Vagina (tissue), 2 donors: ENCODE results near the gene KCNIP4.

ENCODE experiments used
- CTCF ChIP-seq, 3 experiments: fragments of 450-650 bp in 2 of 3; fragments of 200-600 bp in 1 of 3; sonication (generic) in 1 of 3; IDR thresholded peaks; one replicate each; pipeline ENCODE4 v1.5.1; 2017 to 2019; ENCODE audit warnings: antibody characterized with exemption in 3 of 3, mild to moderate bottlenecking in 2 of 3, moderate library complexity in 2 of 3
- POLR2A ChIP-seq, 2 donors: fragments of 450-650 bp; IDR thresholded peaks; one replicate each; pipeline ENCODE4 v1.6.1; 2017; ENCODE audit warnings: antibody characterized with exemption in 2 of 2, mild to moderate bottlenecking in 2 of 2, moderate library complexity in 2 of 2
- POLR2AphosphoS5 ChIP-seq, 2 donors: sonication (generic); formaldehyde crosslinking; IDR thresholded peaks; one replicate each; pipeline ENCODE4 v1.9.0; 2017; ENCODE audit warnings: antibody characterized with exemption in 2 of 2, mild to moderate bottlenecking in 2 of 2, low read depth in 1 of 2; ENCODE audit not compliant: insufficient read depth in 1 of 2

DNA sequence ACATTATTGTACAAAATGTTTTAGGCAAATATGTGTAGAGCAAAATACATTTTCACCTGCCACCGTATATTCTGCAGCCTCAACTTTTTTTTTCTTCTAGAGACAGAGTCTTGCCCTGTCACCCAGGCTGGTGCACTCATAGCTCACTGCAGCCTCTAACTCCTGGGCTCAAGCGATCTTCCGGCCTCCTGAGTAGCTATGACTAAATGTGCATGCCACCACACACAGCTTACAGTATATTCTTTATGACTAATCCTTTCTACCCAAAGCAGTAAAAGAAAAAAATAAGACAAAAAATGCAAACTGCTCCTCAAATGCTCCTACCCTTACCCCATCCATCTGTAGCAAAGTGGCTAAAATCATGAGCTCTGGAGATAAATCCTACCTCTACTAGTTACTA is 426.3 kb downstream of the KCNIP4 start:
- TF ChIP-seq CTCF (IDR thresholded peaks at IDR 0.05) (no peak), POLR2A (IDR thresholded peaks at IDR 0.05) (no peak), POLR2AphosphoS5 (IDR thresholded peaks at IDR 0.05; ENCODE audit: insufficient read depth in 1 of 2, low read depth in 1 of 2) (no peak)
